ENCODE measurements around the gene CC2D1A.

Gene CC2D1A

GRCh38 chr19:13892870-13893269, 13.1 kb upstream of the CC2D1A start:
- H3K9me2 ChIP-seq (replicated peaks; ENCODE audit: control insufficient read depth, low read length), result no peaks in the 10 kb centered on the region
- no peaks in the 10 kb centered on the region for H3K9me3 ChIP-seq (ENCODE audit: control insufficient read depth, insufficient read depth, low read length)
- no peaks in the 10 kb centered on the region for H3K36me3 ChIP-seq (ENCODE audit: control insufficient read depth, low read length)
- no peaks in the 10 kb centered on the region for H3K27me3 ChIP-seq (ENCODE audit: control insufficient read depth, low read length)
- no peaks in the 10 kb centered on the region for H3K4me1 ChIP-seq (ENCODE audit: control insufficient read depth, low read length)
- TF ChIP-seq EZH2phosphoT487 (IDR thresholded peaks at IDR 0.05; ENCODE audit: borderline replicate concordance, low read length), result no peak
- TF ChIP-seq, protein P1, sequence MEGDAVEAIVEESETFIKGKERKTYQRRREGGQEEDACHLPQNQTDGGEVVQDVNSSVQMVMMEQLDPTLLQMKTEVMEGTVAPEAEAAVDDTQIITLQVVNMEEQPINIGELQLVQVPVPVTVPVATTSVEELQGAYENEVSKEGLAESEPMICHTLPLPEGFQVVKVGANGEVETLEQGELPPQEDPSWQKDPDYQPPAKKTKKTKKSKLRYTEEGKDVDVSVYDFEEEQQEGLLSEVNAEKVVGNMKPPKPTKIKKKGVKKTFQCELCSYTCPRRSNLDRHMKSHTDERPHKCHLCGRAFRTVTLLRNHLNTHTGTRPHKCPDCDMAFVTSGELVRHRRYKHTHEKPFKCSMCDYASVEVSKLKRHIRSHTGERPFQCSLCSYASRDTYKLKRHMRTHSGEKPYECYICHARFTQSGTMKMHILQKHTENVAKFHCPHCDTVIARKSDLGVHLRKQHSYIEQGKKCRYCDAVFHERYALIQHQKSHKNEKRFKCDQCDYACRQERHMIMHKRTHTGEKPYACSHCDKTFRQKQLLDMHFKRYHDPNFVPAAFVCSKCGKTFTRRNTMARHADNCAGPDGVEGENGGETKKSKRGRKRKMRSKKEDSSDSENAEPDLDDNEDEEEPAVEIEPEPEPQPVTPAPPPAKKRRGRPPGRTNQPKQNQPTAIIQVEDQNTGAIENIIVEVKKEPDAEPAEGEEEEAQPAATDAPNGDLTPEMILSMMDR (IDR thresholded peaks at IDR 0.05; ENCODE audit: low read depth, low read length, poor library complexity, severe bottlenecking), result no peak
- no peak overlapping the region for H3K4me2 ChIP-seq (ENCODE audit: low read length)
- no peak overlapping the region for H3K27ac ChIP-seq (ENCODE audit: low read depth, low read length)
- no peaks in the 10 kb centered on the region for H3F3A ChIP-seq (ENCODE audit: control insufficient read depth, insufficient read depth)
- no peak overlapping the region for H3K4me3 ChIP-seq (ENCODE audit: low read length)
- no peaks in the 10 kb centered on the region for H3K79me2 ChIP-seq (ENCODE audit: control insufficient read depth, low read length)
- no peaks in the 10 kb centered on the region for H4K20me1 ChIP-seq (ENCODE audit: control insufficient read depth, insufficient read depth, low read depth, low read length)

DNA sequence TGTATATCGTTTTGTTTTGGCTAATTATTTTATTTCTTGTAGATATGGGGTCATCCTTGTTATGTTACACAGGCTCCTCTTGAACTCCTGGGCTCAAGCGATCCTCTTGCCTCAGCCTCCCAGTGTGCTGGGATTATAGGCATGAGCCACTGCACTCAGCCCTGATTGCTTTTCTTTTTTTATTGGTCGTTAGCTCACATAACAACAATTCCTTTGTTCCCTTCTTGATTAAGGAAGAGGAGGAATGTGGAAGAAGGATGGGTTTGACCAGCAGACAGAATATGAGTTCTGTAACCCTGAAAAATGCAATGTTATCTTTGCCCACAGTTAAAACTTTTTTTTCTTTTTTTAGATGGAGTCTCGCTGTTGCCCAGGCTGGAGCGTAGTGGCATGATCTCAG, 11.4 kb upstream of the CC2D1A start:
- Histone ChIP-seq H3F3A (ENCODE audit: control insufficient read depth, insufficient read depth) (no peaks in the 10 kb centered on the region), H3K27ac (ENCODE audit: low read depth, low read length) (no peak overlapping the region), H3K9me2 (replicated peaks; ENCODE audit: control insufficient read depth, low read length) (no peaks in the 10 kb centered on the region), H3K9me3 (ENCODE audit: control insufficient read depth, insufficient read depth, low read length) (no peaks in the 10 kb centered on the region), H3K79me2 (ENCODE audit: control insufficient read depth, low read length) (no peaks in the 10 kb centered on the region), H4K20me1 (ENCODE audit: control insufficient read depth, insufficient read depth, low read depth, low read length) (no peaks in the 10 kb centered on the region), H3K4me2 (ENCODE audit: low read length) (no peak overlapping the region), H3K4me3 (ENCODE audit: low read length) (no peak overlapping the region), H3K27me3 (ENCODE audit: control insufficient read depth, low read length) (no peaks in the 10 kb centered on the region), H3K4me1 (ENCODE audit: control insufficient read depth, low read length) (no peaks in the 10 kb centered on the region), H3K36me3 (ENCODE audit: control insufficient read depth, low read length) (no peaks in the 10 kb centered on the region)
- TF ChIP-seq, protein P1 (IDR thresholded peaks at IDR 0.05; ENCODE audit: low read depth, low read length, poor library complexity, severe bottlenecking), result no peak
- no peak for TF ChIP-seq EZH2phosphoT487 (IDR thresholded peaks at IDR 0.05; ENCODE audit: borderline replicate concordance, low read length)

DNA sequence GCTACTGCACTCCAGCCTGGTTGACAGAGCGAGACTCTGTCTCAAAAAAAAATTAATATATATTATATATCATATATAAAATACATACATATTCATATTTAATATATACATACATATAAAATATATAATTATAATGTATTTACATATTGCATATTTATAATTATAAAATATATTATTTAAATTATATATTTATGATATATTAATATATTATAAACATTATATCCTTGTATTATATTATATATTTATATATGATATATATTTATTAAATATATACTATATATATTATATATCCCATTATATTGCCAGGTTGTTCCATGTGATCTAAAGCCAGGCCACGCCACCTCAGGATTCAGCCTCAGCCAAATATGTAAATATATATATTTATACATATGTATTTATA, 9.8 kb upstream of the CC2D1A start:
- H3K4me2 ChIP-seq (ENCODE audit: low read length), result no peak overlapping the region
- no peaks in the 10 kb centered on the region for H3F3A ChIP-seq (ENCODE audit: control insufficient read depth, insufficient read depth)
- no peaks in the 10 kb centered on the region for H4K20me1 ChIP-seq (ENCODE audit: control insufficient read depth, insufficient read depth, low read depth, low read length)
- H3K79me2 ChIP-seq (ENCODE audit: control insufficient read depth, low read length), result no peaks in the 10 kb centered on the region
- no peaks in the 10 kb centered on the region for H3K9me2 ChIP-seq (replicated peaks; ENCODE audit: control insufficient read depth, low read length)
- TF ChIP-seq EZH2phosphoT487 (IDR thresholded peaks at IDR 0.05; ENCODE audit: borderline replicate concordance, low read length), result no peak
- TF ChIP-seq, protein P1 (IDR thresholded peaks at IDR 0.05; ENCODE audit: low read depth, low read length, poor library complexity, severe bottlenecking), result no peak
- H3K4me1 ChIP-seq (ENCODE audit: control insufficient read depth, low read length), result no peaks in the 10 kb centered on the region
- no peaks in the 10 kb centered on the region for H3K27me3 ChIP-seq (ENCODE audit: control insufficient read depth, low read length)
- H3K9me3 ChIP-seq (ENCODE audit: control insufficient read depth, insufficient read depth, low read length), result no peaks in the 10 kb centered on the region
- H3K36me3 ChIP-seq (ENCODE audit: control insufficient read depth, low read length), result no peaks in the 10 kb centered on the region
- no peak overlapping the region for H3K27ac ChIP-seq (ENCODE audit: low read depth, low read length)
- H3K4me3 ChIP-seq (ENCODE audit: low read length), result no peak overlapping the region

DNA sequence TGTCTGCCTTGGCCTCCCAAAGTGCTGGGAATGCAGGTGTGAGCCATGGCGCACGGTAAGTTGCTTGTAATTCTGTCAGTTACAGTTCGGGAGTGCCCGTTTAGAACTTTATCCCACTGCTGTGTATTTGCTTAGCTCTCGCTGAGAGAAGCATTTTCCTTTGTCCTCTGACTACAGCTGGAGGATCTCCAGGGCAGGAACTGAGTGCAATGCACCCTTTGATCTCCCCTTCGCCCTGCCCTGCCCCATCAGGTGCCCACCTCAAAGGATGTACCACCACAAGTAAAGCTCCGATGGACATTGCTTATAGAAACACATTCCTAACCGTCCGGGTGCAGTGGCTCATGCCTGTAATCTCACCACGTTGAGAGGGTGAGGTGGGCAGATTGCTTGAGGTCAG, 6.6 kb upstream of the CC2D1A start:
- Histone ChIP-seq H3K9me2 (replicated peaks; ENCODE audit: control insufficient read depth, low read length) (no peaks in the 10 kb centered on the region), H3K79me2 (ENCODE audit: control insufficient read depth, low read length) (no peaks in the 10 kb centered on the region), H3K4me2 (ENCODE audit: low read length) (no peak overlapping the region), H4K20me1 (ENCODE audit: control insufficient read depth, insufficient read depth, low read depth, low read length) (no peaks in the 10 kb centered on the region), H3K27ac (ENCODE audit: low read depth, low read length) (no peak overlapping the region), H3K4me1 (ENCODE audit: control insufficient read depth, low read length) (peaks cover 12% of the 10 kb centered on the region), H3K4me3 (ENCODE audit: low read length) (no peak overlapping the region), H3K27me3 (ENCODE audit: control insufficient read depth, low read length) (no peaks in the 10 kb centered on the region), H3K9me3 (ENCODE audit: control insufficient read depth, insufficient read depth, low read length) (no peaks in the 10 kb centered on the region), H3K36me3 (ENCODE audit: control insufficient read depth, low read length) (no peaks in the 10 kb centered on the region), H3F3A (ENCODE audit: control insufficient read depth, insufficient read depth) (no peaks in the 10 kb centered on the region)
- TF ChIP-seq, protein P1 (IDR thresholded peaks at IDR 0.05; ENCODE audit: low read depth, low read length, poor library complexity, severe bottlenecking), result no peak
- TF ChIP-seq EZH2phosphoT487 (IDR thresholded peaks at IDR 0.05; ENCODE audit: borderline replicate concordance, low read length), result no peak

Measured in DOHH2 (cell line).